GM20000 (cell line): ENCODE data around the gene KRTAP2-2.

Source experiments
- DNase-seq: peaks from one replicate; pipeline ENCODE4 v3.0.0; 2012; ENCODE audit warnings: low spot score
- TF ChIP-seq, protein P1 (sequence below): IDR thresholded peaks from 2 replicates; pipeline ENCODE4 v1.5.1; 2012; ENCODE audit warnings: mild to moderate bottlenecking, control low read depth; ENCODE audit errors: extremely low read depth, missing control alignments

The KRTAP2-2 gene

DNA sequence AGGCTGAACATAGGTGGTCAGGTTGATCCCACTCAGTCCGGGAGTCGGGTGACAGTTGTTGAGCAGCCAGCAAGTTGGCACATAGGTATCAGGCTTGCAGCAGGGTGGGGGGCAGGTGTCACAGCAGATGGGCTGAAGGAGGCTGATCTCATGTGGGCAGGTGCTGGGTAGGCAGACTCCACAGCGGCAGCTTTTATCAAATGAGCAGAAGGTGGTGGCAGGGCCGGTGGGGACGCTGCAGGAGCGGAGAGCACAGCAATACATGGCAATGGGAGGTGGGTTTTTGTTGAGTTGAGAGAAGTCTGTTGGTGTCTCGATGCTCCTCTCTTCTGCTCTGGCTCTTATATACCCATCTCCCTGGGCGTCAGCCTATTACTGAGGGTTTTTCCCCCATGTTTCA is 46.2 kb downstream of the KRTAP2-2 start, which contains the start of gene KRTAP3-1:
KRTAP3-1 (minus strand) TSS at position 318 of the 400 bp plus-strand sequence; CDS start at position 264, 54 bp downstream.
- no peak for DNase-seq
- TF ChIP-seq, protein P1, sequence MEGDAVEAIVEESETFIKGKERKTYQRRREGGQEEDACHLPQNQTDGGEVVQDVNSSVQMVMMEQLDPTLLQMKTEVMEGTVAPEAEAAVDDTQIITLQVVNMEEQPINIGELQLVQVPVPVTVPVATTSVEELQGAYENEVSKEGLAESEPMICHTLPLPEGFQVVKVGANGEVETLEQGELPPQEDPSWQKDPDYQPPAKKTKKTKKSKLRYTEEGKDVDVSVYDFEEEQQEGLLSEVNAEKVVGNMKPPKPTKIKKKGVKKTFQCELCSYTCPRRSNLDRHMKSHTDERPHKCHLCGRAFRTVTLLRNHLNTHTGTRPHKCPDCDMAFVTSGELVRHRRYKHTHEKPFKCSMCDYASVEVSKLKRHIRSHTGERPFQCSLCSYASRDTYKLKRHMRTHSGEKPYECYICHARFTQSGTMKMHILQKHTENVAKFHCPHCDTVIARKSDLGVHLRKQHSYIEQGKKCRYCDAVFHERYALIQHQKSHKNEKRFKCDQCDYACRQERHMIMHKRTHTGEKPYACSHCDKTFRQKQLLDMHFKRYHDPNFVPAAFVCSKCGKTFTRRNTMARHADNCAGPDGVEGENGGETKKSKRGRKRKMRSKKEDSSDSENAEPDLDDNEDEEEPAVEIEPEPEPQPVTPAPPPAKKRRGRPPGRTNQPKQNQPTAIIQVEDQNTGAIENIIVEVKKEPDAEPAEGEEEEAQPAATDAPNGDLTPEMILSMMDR: no peak
